OCI-M1 (cell line): ENCODE results near the gene GABRB1.
A peak's percentile ranks its signal among the peaks of the same experiment; 100 is the strongest.
"Not testable (repeated sequence)": the region's sequence is repeated elsewhere in the genome, so short reads cannot be mapped to it uniquely, and the experiment has no call there.

Experiments
- DNase-seq: peaks from one replicate; lab custom pipeline; 2025; lab: John Stamatoyannopoulos, UW

GABRB1 gene

GRCh38 chr4:47290873-47291272 is 259.5 kb downstream of the GABRB1 start:
- DNase-seq, result not testable (repeated sequence)

GRCh38 chr4:47309165-47309564 is 277.8 kb downstream of the GABRB1 start:
- no peak for DNase-seq

GRCh38 chr4:47312170-47312569 is 280.8 kb downstream of the GABRB1 start:
- DNase-seq, result no peak

- no peak for DNase-seq
These were observed 282.0 kb downstream of the GABRB1 start for GRCh38 chr4:47313384-47313783.

GRCh38 chr4:47315346-47315745 is 284.0 kb downstream of the GABRB1 start:
- DNase-seq, result peak; percentile 20

- peak; percentile 68 for DNase-seq
These were observed 294.7 kb downstream of the GABRB1 start for GRCh38 chr4:47326025-47326424.

GRCh38 chr4:47330866-47331265 is 299.5 kb downstream of the GABRB1 start:
- DNase-seq, result no peak

- DNase-seq, result no peak
These were observed 303.3 kb downstream of the GABRB1 start for GRCh38 chr4:47334652-47335051.

GRCh38 chr4:47337893-47338292 is 306.5 kb downstream of the GABRB1 start:
- no peak for DNase-seq

- no peak for DNase-seq
These were observed 309.5 kb downstream of the GABRB1 start for GRCh38 chr4:47340914-47341313.

GRCh38 chr4:47342796-47343195 is 311.4 kb downstream of the GABRB1 start:
- DNase-seq, result no peak

- no peak for DNase-seq
These were observed 318.0 kb downstream of the GABRB1 start for GRCh38 chr4:47349326-47349725.

GRCh38 chr4:47355568-47355967 is 324.2 kb downstream of the GABRB1 start:
- no peak for DNase-seq

- DNase-seq, result no peak
These were observed 328.5 kb downstream of the GABRB1 start for GRCh38 chr4:47359891-47360290.

- peak; percentile 78 for DNase-seq
These were observed 336.4 kb downstream of the GABRB1 start for GRCh38 chr4:47367761-47368160.

GRCh38 chr4:47368211-47368610 is 336.8 kb downstream of the GABRB1 start:
- peak; percentile 85 for DNase-seq

- peak; percentile 44 for DNase-seq
These were observed 341.2 kb downstream of the GABRB1 start for GRCh38 chr4:47372561-47372960.

- peak; percentile 74 for DNase-seq
These were observed 341.8 kb downstream of the GABRB1 start for GRCh38 chr4:47373174-47373573.

- no peak for DNase-seq
These were observed 342.3 kb downstream of the GABRB1 start for GRCh38 chr4:47373709-47374108.

- DNase-seq, result no peak
These were observed 343.1 kb downstream of the GABRB1 start for GRCh38 chr4:47374477-47374876.

GRCh38 chr4:47378021-47378530 is 346.7 kb downstream of the GABRB1 start:
- DNase-seq, result not testable (repeated sequence)

GRCh38 chr4:47381172-47381571 is 349.8 kb downstream of the GABRB1 start:
- DNase-seq, result no peak

GRCh38 chr4:47382846-47383360 is 351.5 kb downstream of the GABRB1 start:
- no peak for DNase-seq

GRCh38 chr4:47383829-47384427 is 352.6 kb downstream of the GABRB1 start:
- peak; percentile 75 for DNase-seq
